Stimulated activated CD8-positive, alpha-beta memory T cell treated with anti-CD3 and anti-CD28 coated beads, Interleukin-15, amount 100 ng/mL, for 48 hours (primary cell): Measurements from ENCODE around the gene ICOS.
"Not testable (repeated sequence)": the region's sequence is repeated elsewhere in the genome, so short reads cannot be mapped to it uniquely, and the experiment has no call there.

Experiments
- DNase-seq, 2 donors: peaks; one replicate each; pipeline ENCODE4 v3.0.0-alpha.2; 2020; ENCODE audit warnings: low read depth in 2 of 2

Gene ICOS

DNA sequence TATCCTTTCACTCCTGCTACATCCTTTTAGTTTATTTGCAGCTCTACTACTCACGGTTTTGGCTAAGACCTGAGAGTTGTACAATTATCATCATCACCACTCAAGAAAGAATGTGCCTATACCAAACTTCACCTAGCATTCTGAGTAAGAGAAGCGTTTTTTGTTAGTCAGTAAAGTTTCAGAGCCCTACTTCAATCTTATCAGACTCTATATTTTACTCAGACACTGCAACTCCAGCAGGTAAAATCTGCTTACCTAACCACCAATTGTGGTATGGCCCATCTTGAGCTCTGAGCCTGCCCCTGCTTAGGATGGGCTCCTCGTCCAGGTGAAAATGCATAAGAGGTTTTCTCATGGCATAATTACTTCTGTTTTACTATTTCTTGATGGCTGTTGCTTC lies 37.1 kb downstream of the ICOS start:
- no peak for DNase-seq

DNA sequence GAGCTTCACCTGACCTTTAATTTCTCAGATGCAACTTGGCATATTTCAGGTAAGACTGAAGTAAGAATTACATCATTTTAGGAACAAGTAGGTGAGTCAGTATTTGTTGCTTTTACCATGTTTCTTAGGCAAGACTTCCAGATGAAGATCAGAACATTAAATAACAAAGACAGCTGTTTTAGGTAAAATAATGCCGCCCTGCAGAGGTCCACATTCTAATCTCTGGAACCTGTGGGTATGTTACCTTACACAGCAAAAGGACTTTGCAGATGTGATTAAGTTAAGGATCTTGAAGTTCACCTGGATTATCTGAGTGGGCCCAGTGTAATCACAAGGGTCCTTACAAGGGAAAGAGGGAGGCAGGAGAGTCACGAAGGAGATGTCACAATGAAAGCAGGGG lies 39.3 kb downstream of the ICOS start:
- no peak for DNase-seq

DNA sequence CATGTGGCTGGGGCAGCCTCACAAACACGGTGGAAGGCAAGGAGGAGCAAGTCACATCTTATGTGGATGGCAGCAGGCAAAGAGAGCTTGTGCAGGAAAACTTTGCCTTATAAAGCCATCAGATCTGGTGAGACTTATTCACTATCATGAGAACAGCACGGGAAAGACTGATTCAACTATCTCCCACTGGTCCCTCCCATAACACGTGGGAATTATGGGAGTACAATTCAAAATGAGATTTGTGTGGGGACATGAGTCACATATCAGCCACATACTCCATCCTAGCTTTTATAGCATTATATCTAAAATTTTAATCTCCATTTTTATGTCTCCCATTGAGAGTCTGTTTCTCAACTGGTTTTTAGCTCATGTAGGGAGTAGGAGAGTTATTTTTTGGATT lies 45.7 kb downstream of the ICOS start:
- DNase-seq, result no peak

DNA sequence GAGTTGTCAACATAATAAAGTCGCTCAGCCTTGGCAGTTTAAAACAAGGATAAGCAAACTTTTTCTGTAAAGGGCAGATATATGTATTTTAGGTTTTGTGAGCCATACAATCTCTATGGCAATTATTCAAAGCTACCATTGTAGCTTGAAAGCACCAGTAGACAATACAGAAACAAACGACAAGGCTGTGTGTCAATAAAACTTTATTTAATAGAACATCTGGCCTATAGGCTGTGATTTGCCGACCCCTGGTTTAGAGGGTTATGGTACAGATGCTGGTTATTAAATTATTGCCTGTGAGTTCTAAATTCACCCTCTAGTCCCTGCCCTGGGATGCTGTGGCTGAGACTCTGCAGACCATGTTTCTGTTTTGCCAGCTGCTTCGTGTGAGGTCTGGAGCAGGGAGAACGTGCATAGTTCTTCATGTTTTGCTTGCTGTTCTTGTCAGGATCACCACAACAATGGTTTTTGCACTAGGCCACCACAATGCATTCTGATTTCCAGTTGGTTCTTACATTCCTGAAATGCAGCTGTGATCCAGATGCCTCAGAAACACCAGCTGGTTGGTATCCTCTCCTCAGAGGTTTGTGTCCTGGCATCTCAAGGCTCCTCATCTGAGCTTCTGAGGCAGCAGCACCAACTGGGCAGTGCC lies 46.6 kb downstream of the ICOS start:
- DNase-seq, result no peak

DNA sequence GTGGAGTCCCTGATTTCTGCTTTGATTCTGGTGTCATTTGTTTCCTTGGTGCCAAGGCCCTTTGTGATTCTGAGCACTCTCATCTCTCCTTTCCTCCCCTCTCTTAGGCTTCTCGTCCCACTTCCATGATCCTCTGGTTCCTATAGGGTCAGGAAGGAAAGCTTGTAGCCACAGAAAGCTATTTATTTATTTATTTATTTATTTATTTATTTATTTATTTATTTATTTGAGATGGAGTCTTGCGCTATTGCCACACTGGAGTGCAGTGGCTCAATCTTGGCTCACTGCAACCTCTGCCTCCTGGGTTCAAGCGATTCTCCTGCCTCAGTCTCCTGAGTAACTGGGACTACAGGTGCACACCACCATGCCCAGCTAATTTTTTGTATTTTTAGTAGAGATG lies 49.4 kb downstream of the ICOS start:
- not testable (repeated sequence) for DNase-seq

DNA sequence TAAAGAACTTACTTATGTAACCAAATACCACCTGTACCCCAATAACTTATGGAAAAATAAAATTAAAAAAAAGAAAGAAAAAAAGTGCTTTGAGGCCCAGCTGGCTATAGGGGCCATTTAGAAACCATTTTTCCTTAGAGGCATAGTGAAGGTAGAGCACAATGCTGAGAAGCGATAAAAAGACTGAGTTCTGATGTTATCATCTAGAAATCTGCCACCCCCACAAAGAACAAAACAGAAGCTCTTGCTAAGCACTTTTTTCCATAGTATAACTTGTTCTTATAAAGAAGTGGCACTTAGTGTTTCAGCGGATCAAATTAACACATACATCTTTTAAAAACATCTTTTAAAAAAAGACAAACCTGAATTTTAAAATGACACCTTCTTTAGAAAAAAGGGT lies 51.4 kb downstream of the ICOS start:
- DNase-seq, result no peak

DNA sequence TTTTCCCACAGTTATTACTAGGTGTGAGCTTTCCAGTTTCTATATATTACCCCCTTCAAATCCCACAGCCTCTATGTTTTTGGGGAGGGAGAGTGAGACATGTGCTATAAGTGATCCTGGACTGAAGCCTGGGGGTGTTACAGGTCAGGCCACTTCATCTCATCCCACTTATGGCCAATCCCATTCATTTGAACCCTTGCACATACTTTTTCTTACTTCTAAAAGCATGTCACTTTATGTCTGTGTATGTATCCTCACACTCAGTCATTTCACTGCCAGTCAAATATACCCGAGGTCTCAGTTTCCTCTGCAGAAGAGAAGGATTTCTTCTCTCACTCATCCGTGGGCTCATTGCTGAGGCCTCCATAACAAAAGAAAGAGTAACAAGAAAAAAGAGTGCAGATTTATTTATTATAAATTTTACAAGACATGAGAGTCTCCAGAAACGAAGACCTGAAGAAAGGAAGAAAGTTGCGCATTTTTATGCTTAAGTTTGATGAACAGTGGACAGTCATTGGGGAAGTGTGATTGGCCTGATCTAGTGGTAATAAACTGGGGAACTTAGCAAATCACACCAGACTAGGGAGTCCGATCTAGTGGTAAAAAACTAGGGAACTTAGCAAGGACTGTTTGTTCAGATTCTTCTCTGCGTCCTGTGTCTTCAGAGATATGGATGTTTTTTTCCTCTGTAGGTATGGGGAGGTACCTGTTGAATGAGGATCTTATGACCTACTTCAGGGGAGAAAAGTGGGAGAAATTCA lies 52.1 kb downstream of the ICOS start:
- no peak for DNase-seq

DNA sequence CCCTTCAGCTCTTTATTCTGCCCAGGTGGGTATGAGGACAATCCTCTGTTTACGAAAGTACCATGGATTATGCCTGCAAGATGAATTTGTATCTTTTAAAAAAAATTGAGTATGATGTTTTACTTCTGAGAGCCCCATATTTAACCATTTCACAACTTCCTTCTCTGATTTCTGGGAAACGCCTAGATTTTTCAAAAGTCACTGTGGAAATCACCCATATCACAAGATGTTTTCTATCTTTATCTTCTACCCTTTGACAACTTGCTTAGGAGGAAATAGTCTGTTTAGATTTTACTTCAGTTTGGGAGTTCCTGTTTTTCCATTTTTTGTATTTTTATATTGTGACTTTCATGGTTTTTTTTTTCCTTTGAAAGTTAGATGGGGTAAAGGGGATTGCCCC lies 53.0 kb downstream of the ICOS start:
- DNase-seq, result no peak

DNA sequence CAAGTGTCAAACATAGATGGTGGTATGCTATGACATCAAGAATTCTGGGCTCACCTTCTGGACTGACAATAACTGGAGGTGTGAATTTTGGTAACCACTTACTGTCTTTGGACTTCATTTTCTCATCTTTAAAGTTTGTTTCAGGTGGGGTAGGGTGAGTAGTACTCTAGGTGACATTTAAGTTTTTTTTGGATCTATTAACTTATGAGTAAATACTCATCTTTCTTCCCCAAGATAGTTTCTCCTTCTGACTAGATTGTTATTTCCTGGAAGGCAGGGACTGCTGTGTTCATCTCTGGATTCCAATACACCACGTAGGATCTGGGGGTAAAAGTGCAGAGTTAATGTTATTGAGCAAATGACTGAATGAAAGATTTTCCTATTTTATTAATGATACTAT lies 55.9 kb downstream of the ICOS start:
- no peak for DNase-seq

DNA sequence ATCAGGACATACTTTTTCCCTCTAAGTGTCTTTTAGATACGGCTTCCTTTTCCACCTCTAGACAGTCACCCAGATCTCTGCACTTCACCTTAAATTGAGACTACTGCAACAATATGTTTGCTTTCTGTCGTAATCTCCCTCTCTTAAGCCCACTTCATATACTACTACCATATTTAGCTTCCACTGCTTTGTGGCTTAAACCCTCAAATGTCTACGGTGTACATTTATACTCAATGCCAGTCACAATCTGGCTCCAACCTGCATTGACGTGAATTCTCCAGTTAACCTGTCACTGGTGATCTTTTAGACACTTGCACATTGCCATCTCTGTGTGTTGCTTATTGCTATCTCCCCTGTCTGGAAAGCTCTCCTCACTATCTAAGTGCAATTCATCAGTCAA lies 56.4 kb downstream of the ICOS start:
- DNase-seq, result no peak

DNA sequence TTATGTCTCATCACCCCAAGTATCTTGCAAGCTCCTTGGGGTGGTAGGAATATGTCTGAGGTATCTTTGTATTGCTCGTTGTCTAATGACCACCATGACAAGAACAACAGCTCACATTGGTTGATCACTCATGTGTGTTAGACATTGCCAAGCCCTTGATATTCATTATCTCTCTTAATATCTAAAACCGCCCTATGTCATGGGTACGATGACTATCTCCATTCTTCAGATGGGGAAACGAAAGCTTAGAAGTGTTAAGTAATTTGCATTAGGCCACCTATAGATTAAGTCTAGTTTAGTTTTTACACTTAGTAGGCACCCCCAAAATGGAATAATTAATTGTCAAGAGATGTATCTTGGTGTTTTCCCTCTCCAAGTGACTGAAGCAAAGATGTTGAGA lies 57.0 kb downstream of the ICOS start:
- no peak for DNase-seq

DNA sequence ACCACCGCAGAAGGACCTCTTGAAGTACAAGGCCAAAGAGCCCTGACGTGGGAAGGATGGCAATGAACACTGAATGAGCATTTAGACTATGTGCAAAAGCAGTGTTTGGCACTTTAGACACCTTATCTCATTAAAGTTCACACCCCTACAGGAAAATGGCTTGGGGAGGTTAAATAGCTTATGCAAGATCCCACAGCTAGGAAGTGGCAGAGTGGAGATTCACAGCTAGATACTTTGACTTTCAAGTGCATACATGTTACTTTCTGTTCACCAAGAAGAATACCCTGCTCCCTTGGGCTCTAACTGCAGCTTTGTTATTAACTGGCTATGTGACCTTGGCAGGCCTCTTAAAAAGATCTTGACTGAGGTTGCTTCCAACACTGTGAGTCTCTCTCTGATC lies 58.2 kb downstream of the ICOS start:
- DNase-seq, result no peak

DNA sequence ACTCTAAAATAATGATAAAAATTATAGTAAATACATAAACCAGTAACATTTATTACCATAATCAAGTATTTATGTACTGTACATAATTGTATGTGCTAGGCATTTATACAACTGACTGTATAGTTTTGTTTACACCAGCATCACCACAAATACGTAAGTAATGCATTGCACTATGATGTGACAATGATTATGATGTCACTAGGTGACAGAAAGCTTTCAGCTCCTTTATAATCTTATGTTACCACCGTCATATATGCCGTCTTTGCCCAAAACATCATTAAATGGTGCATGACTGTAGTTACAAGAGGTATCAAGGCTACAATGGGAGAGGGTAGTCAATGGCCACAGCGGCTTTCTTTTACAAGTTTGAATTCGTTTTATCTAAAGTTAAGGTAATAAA lies 60.1 kb downstream of the ICOS start:
- no peak for DNase-seq

DNA sequence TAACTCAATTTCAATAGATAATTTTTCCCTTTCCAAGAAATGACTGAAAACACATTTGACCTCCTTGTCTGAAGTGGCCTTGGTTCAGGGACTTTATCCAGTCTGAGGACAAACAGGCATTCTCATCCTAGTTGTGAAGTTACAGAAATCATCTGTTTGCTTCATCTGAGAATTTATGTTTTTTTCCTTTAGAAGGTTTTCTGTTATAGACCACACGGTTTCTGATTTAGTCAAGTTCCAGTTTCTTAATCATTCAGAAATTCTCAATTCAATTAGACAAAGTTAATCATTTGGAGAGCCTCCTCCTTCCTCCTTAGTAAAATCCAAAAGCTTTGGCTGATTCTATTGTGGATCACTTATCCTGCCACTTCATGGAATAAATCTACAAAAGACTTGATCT lies 60.9 kb downstream of the ICOS start:
- no peak for DNase-seq

DNA sequence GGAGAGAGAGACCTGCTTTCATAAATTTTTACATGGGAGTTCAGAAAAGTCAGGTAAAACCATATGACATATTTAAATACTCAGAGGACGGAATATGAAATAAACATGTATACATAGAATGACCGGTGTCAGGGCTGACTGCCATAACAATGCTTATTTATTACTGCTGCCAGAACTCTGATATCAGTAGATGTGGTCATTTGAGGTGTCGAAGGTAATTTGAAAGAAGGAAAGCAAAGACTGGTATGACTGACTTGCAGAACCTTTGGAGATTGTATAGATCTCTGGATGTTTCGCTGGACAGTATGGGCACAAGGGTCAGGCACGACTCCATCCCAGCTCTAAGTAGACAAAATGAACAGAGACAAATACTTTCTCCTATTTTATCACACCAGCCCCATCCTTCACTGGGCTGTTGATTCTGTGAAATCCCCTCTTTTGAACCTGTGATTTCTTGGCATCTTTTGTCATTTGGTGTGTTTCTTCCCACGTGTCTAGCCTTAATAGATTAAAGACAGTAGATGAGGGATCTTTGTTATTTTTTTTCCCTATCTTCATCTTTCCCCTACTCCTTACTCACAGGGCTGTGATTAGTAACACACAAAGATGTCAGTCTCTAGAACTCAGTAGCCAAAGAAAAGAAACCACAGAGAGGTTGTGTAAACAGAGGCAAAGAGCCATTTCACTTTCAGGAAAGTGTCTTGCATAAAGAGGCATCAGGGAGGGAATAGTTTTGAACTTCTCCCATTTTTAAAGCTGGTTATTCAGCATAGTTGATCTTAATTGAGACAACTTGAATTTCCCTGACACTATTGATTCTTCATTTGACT lies 61.6 kb downstream of the ICOS start:
- DNase-seq, result no peak

DNA sequence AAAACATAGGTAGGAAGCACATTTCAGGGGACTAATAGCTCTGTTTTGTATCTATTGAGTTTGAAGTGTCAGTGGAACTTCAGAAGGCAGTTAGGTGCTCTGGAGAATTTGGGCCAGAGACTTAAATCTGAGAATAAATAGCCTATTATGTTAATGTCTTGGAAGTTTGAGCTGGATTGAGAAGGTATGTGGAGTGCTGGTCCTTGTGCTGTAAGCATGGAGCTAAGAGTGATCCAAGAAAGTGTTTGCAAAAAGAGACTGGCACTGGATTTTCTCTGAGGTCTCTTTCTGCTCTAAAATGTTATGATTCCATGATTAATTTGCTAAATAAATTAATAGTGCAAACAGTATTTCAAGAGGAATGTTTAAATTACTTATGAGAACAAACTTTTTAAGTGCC lies 63.3 kb downstream of the ICOS start:
- DNase-seq, result no peak

DNA sequence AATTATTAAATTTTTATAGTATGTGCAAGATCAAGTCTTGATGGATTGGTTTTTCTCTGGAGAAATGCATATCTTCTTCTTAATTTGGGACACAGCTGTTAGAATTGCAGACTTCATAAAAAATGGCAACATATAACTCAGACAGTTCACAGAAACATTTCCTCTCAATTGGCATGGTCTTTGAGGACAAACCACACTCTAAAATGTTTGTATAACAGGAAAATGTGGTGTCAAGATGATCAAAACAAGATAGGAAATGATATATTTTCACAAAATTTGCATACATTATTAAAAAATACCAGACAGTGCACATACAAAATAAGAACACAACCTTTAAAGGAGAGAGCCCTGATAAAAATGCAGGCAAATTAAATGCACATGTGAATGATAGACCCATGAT lies 63.9 kb downstream of the ICOS start:
- DNase-seq, result no peak

DNA sequence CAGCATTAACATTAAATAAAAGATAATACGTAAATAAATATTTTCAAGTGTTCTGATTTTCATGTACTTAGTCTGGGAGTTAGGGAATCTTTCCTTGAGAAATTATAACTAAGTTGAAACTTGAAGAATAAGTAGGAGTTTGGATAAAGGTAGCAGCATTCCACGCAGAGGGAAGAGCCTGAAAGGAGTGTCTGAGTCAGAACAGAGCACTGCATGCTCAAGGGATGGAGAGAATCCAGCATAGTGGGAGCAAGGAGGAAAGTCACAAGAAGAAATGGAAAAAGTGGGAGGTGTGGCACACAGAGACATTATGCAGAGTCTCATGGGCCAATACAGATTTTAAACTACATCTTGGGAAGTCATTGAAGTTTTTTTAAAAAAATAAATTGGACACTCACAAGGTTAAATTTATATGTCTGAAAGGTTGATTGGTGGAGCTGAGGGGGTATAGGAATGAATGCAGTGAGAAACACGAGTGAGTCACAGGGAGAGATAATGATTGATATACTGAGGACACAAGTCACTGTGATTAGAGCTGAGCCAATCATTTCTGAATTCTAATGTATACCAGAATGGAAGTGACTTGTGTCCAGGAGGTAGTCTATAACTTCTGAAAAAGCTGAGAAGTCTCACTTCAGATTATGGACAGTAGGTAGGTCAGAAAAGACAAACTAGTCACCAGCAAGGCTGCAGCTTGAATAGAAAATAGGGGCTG lies 66.9 kb downstream of the ICOS start:
- DNase-seq, result no peak

DNA sequence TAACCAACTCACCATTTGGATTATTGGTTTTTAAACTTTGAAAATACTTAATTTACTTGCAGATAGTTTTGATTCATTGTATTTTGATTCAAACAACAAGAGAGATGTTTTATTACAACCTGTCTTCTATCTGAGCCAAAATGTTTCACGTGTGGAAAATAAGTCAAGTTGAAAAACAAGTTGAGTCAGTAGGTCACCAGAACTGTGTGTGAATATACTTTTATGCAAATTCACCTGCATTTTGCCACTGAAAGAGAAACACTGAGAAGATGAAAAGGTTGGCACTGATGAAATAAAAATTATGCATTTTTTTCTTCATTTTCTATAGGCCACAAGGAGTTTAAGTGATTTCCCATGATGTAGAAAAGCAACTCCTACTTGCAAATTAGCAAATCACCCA lies 68.3 kb downstream of the ICOS start:
- DNase-seq, result no peak

DNA sequence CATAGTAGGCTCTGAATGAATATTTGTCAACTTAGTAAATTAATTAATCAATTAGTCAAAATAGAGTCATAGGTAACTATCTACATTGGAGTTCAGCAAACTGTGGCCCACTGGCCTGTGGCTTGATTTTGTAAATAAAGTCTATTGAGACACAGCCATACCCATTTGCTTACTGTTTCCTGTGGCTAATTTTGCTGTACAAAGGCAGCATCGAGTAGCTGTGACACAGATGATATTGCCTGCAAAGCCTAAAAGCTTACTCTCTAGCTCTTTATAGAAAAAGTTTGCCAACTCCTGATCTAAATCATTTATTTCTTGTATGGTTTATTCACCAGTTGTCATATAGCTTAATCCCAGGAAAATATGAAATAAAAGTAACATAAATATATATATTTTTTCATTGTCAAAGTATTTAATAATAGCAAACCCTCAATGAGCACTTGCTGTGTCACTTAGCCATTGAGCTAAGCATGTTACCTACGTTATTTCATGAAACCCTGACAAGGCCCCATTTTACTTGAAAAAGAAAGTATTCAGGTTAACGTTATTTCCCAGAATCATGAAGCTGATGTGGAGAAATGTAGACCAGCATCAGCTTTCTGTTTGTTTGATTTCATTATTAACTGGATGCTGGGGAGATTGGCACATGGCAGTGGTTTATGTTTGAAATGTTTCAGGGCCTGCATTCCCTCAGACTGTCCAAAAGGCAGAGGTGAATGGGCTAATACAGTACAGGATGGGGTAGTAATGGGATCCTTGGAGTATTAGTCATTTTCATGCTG lies 69.6 kb downstream of the ICOS start:
- no peak for DNase-seq

DNA sequence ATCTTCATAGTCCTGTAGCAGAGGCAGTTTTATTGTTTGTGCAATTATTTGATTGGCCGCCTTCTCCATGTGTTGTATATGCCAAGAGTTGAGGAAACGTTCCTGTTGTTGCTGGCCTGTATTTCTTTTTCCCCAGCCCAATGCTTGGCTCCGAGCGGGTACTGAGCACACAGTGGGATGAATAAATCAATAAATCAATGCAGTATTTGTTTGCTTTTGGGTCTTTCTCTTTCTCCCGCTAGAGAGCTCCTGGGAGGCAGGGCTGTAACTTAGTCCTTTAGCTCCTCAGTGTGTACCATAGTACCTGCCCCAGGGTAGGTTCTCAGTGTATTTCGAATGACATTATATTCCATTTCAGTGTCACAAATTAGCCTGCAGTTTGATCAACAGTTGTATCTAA lies 71.8 kb downstream of the ICOS start:
- no peak for DNase-seq
